Dendritic cell treated with granulocyte-macrophage colony-stimulating factor and Interleukin-4, amounts not matched to agents 40 ng/mL and 50 ng/mL, for 4 days (primary cell): ENCODE results near the gene TOMM40.
A peak's percentile ranks its signal among the peaks of the same experiment; 100 is the strongest.

Experiments
- H3K27ac Mint-ChIP-seq: one replicate; pipeline ENCODE4 v1.8.0; 2022; ENCODE audit warnings: mild to moderate bottlenecking, mixed read lengths
- H3K27me3 Mint-ChIP-seq: one replicate; pipeline ENCODE4 v1.8.0; 2022; ENCODE audit warnings: mild to moderate bottlenecking, mixed read lengths
- H3K36me3 Mint-ChIP-seq: one replicate; pipeline ENCODE4 v1.8.0; 2022; ENCODE audit warnings: low read depth, mixed read lengths
- H3K4me1 Mint-ChIP-seq: one replicate; pipeline ENCODE4 v1.8.0; 2022; ENCODE audit warnings: low read depth, mixed read lengths
- H3K4me3 Mint-ChIP-seq: one replicate; pipeline ENCODE4 v1.8.0; 2022; ENCODE audit warnings: mild to moderate bottlenecking, moderate library complexity, mixed read lengths
- H3K9me3 Mint-ChIP-seq: one replicate; pipeline ENCODE4 v1.8.0; 2022; ENCODE audit warnings: mixed read lengths
- intact Hi-C: fragments of 100-400 bp; cut with micrococcal nuclease; formaldehyde crosslinking; loops from one replicate; pipeline ENCODE4 v1.15.0; 2022

TOMM40 gene

DNA sequence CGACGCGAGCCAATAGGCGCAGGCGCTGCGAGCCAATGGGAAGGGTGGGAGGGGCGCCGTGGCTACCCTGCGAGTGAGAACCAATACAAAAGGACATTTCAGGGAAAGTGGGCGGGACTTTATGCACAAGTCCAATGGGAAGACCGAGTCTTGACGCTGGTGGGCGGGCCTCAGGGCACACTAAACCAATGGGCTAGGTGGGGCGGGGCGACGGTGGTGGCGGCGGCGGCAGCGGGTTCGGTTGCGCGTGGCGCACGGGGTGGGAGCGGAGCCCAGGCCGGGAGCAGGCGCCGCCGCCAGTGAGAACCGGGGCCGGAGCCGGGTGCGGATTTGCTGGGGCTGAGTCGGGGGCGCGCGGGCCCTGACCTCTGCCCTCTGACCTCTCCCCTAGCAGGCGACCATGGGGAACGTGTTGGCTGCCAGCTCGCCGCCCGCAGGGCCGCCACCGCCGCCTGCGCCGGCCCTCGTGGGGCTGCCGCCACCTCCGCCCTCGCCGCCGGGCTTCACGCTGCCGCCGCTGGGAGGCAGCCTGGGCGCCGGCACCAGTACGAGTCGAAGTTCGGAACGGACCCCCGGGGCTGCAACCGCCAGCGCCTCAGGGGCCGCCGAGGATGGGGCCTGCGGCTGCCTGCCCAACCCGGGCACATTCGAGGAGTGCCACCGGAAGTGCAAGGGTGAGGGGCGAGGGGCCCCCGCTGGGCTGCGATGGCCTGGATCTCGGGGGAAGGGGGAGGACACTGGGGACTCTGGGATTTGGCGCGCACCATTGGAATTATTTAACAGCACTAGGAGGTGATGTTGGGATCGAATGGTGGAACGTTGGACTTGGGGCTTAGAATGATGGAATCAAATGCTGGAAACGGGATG, at the start of gene TOMM40:
TSS of gene TOMM40 (plus strand) at position 239 of the 867 bp plus-strand sequence. CDS start at position 401, 162 bp downstream.
- Mint-ChIP-seq H3K4me1 (peaks cover 35% of the 10 kb centered on the region), H3K27me3 (no peaks in the 10 kb centered on the region)

DNA sequence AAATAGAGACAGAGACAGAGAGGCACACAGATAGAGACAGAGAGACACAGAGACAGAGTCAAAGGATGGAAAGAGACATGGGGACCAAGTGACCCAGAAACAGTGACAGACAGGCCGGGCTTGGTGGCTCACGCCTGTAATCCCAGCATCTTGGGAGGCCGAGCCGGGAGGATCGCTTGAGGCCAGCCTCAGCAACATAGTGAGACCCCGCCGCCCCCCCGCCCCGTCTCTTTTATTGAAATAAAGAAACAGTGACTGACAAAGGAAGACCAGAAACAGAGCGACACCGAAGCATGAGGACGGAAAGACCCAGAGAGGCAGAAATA, 45.8 kb upstream of the TOMM40 start:
- Mint-ChIP-seq H3K27ac (peak overlapping the region; percentile 93), H3K36me3 (peaks cover 20% of the 10 kb centered on the region), H3K4me3 (peak overlapping the region; percentile 91), H3K9me3 (no peaks in the 10 kb centered on the region), H3K27me3 (peaks cover 2% of the 10 kb centered on the region), H3K4me1 (peaks cover 44% of the 10 kb centered on the region)
- intact Hi-C loops: loop anchor here (2.0 to 10.0 kb wide), 4 partner anchors 44 to 156 kb away; no protein-coding TSS in a partner anchor

More for the DNA sequence above, at the start of gene TOMM40:
- peak within 1 kb of the TSS; percentile 87 for H3K27ac Mint-ChIP-seq
- no peaks in the 10 kb centered on the region for H3K9me3 Mint-ChIP-seq
- peaks cover 81% of the 10 kb centered on the region for H3K36me3 Mint-ChIP-seq
- intact Hi-C loops: loop anchor here (2.0 kb wide), 2 partner anchors 44 to 64 kb away; partner anchors contain the start of genes CLPTM1 and NECTIN2
- H3K4me3 Mint-ChIP-seq: peak within 1 kb of the TSS; percentile 85

DNA sequence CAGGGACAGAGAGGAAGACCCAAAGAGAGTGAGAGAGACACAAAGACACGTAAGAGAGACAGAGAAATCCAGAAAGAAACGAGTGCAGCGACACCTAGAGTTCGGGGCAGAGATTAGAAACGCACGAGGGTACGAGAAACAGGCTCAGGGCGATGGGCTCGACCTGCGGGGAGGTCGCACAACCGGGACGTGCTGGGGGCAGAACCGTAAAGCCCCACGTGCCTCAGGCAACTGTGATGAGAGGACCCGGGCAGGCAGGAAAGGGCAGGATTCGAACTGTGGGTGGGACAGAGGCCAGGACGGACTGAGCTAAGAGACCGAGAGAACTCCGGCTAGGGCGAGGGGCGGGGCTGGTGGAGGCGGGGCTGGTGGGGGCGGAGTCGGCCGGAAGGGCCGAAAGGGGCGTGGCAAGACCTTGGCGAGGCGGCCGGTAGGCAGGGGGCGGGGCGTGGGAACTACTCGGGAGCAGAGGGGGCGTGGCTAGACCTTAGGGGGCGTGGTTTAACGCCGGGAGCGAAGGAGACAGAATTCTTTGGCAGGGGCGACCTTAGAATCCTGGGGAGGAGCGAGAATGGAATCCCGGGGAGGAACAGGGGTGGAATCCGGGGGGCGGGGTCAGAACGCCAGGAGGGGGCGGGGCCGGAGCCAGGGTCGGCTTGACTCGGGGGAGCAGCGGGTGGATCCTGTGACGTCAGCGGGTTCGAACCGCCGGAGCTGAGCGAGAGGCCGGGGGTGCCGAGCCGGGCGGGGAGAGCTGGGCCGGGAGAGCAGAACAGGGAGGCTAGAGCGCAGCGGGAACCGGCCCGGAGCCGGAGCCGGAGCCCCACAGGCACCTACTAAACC, 45.2 kb upstream of the TOMM40 start, which contains the start of gene NECTIN2:
TSS of gene NECTIN2 (plus strand) at position 686 of the 843 bp plus-strand sequence. CDS start 229 bp downstream, outside the sequence.
- intact Hi-C loops: loop anchor here (2.0 to 10.0 kb wide), 6 partner anchors 23 to 157 kb away; partner anchors contain the start of gene TOMM40
- peak within 1 kb of the TSS; percentile 91 for H3K4me3 Mint-ChIP-seq
- peaks cover 20% of the 10 kb centered on the region for H3K36me3 Mint-ChIP-seq
- H3K27me3 Mint-ChIP-seq: peaks cover 2% of the 10 kb centered on the region
- H3K9me3 Mint-ChIP-seq: no peaks in the 10 kb centered on the region
- H3K4me1 Mint-ChIP-seq: peaks cover 50% of the 10 kb centered on the region
- peak within 1 kb of the TSS; percentile 93 for H3K27ac Mint-ChIP-seq

DNA sequence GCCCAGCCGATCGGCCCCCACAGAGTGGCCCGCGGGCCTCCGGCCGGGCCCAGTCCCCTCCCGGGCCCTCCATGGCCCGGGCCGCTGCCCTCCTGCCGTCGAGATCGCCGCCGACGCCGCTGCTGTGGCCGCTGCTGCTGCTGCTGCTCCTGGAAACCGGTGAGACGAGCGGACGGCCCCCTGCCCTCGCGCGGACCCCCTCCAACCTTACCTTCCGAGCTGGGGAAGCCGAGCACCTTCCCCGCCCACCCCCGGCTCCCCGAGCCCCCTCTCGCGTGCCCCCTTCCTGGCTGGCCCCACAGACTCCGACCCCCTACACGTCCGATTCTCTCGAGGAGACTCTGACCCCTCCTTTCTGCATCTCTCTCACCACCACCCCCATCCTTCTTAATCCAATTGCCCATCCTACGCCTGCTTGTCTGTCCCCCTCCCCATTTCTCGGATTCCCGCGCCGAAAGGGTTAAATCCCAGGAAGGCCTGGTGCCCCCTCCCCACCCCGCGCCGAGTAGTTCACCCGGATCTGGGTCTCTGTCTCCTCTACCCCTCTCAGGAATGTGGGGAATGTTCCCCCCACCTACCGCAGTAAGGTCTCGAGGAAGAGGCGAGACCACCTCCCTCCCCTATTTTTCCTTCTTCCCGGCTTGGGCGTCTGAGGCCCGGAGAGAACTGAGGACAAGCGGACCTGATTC, 44.5 kb upstream of the TOMM40 start:
- Mint-ChIP-seq H3K27me3 (peaks cover under 1% of the 10 kb centered on the region), H3K27ac (peak overlapping the region; percentile 93), H3K4me3 (peak overlapping the region; percentile 91), H3K9me3 (no peaks in the 10 kb centered on the region), H3K4me1 (peaks cover 57% of the 10 kb centered on the region), H3K36me3 (peaks cover 28% of the 10 kb centered on the region)
- intact Hi-C loops: loop anchor here (2.0 to 10.0 kb wide), 4 partner anchors 22 to 122 kb away; partner anchors contain the start of gene TOMM40

DNA sequence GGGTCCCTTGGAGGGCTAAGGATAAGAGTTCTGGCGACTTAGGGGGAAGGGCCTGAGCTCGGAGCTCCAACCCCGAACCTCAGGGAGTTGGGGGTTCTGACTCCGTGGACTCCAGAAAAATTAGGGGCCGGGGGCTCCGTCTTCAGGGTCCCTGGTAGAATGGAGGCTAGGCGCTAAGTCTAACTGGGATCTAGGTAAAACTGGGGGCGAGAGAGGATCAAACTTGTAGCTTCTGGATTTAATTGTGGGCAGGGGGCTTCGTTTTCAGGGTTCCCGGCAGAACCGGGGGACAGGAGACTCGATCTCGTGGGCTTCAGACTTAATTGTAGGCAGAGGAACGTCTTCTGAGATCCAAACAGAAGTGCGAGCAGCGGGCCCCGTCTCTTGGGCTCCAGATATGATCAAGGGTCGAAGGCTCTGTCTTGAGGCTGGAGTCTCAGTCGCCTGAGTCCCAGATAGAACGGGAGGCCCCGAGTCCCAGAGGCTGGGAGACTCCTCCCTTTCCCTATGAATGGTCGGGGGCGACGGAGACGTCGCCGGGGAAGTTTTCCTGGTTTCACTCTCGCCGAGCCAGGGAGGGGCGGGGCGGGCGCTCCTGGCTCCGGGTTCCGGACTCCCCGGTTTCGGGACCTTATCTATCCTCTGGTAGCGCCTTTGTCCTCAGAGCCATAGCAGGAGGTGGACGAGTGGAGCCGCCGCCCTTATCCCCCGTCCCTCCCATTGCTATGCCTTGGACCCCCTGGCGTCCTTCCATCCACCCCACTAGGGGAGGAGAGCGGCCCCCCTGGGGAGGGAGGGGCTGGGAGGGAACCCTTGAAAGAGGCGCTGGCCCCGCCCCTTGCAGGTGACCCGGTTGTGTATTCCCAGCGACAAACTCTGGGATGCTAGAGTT, 43.7 kb upstream of the TOMM40 start:
- intact Hi-C loops: loop anchor here (2.0 to 10.0 kb wide), 4 partner anchors 21 to 123 kb away; partner anchors contain the start of gene TOMM40
- Mint-ChIP-seq H3K27ac (peak overlapping the region; percentile 93), H3K4me1 (peaks cover 65% of the 10 kb centered on the region), H3K36me3 (peaks cover 35% of the 10 kb centered on the region), H3K27me3 (no peaks in the 10 kb centered on the region), H3K9me3 (no peaks in the 10 kb centered on the region), H3K4me3 (peak overlapping the region; percentile 91)

DNA sequence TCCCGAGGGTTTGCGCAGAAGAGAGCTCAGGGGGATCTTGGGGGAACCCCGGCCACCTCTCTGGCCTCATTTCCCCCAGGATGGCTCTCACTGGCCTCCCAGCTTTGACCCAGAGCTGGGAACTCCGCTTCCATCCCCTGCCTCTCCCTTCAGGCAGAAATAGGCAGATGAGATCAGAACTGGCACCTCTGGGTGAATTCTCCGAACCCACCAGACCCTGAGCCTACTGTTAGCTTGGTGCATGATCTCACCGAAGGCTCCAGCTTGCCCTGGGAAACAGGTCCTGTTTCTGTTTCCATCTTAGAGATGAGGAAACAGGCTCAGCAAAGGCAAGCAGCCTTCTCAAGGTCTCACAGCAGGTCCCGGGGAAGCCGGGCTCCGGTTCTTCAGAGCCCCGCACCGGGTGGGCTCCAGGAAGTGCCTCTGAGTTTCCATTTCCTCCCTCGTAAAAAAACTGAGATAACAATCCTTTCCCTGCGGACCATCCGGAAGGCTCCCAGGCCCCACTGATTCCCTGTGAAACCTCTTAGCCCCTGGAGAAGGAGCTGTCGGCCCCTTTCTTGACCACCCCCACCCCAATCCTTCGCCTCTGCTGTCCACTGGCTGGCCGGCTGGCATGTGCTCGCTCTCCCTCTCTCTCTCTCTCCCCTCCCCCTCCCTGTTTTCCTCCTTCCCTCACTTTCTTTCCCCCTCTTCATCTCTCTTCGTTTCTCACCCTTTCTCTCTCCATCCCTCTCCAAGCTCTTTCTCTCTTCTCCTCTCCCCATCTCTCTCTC, 42.8 kb upstream of the TOMM40 start:
- H3K4me3 Mint-ChIP-seq: peak overlapping the region; percentile 91
- peaks cover 35% of the 10 kb centered on the region for H3K36me3 Mint-ChIP-seq
- H3K27me3 Mint-ChIP-seq: no peaks in the 10 kb centered on the region
- intact Hi-C loops: loop anchor here (5.0 to 10.0 kb wide), 2 partner anchors 66 to 123 kb away; no protein-coding TSS in a partner anchor
- peaks cover 69% of the 10 kb centered on the region for H3K4me1 Mint-ChIP-seq
- peak overlapping the region; percentile 93 for H3K27ac Mint-ChIP-seq
- H3K9me3 Mint-ChIP-seq: no peaks in the 10 kb centered on the region

DNA sequence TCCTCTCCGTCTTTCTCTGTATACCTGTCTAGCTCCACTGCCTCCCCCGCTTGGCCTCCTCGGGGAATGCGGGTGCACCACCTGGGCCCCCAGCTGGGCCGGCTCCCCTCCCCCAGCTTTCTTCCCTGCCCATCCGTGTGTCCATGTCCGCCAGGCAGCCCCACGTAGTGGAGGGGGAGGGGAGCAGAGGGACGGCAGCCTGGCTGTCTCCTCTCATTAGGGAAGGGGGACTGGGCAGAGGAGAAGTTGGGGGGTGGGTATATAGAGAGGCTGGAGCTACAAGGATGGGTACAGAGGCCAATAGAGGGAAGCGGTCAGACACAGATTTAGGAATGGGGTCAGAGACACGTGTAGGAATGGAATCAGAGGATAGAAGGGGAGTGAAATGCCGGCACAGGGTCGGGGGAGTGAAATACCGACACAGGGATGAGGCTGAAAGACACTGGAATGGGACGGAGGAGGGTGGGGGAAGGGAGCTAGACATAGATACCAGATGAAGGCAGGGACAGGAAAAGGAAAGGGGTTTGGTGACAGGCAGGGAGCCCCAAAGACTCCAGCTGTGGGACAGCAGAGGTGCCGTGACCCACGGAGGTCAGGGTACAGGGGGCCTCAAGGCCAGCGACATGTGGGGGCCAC, 42.1 kb upstream of the TOMM40 start:
- Mint-ChIP-seq H3K4me3 (peak overlapping the region; percentile 91), H3K36me3 (peaks cover 41% of the 10 kb centered on the region), H3K9me3 (no peaks in the 10 kb centered on the region), H3K4me1 (peaks cover 74% of the 10 kb centered on the region), H3K27me3 (no peaks in the 10 kb centered on the region), H3K27ac (peak overlapping the region; percentile 93)
- intact Hi-C loops: loop anchor here (5.0 to 10.0 kb wide), 2 partner anchors 67 to 124 kb away; no protein-coding TSS in a partner anchor

DNA sequence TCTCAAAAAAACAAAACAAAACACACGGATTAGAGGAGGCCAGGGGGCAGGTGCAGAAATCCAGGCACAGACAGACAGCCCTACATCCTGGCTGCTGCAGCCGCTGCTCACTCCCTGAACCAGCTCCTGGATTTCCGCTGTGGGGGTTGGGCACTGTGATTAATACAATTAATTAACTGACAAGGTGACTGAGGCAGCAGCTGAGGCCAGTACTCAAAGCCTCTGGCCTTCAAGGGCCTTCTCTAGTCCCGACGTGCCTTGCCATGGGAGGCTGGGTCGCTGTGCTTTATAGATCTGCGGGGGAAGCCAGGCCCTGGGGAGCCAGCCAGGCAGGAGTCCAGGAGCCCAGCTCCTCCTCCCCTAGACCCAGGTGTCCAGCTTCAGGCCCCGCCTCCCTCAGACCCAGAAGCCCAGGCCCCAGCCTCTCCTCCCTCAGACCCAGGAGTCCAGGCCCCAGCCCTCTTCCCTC, 40.4 kb upstream of the TOMM40 start:
- Mint-ChIP-seq H3K27me3 (no peaks in the 10 kb centered on the region), H3K4me1 (peaks cover 71% of the 10 kb centered on the region), H3K27ac (no peak overlapping the region), H3K9me3 (no peaks in the 10 kb centered on the region), H3K4me3 (no peak overlapping the region), H3K36me3 (peaks cover 48% of the 10 kb centered on the region)
- intact Hi-C loops: no loop called here

DNA sequence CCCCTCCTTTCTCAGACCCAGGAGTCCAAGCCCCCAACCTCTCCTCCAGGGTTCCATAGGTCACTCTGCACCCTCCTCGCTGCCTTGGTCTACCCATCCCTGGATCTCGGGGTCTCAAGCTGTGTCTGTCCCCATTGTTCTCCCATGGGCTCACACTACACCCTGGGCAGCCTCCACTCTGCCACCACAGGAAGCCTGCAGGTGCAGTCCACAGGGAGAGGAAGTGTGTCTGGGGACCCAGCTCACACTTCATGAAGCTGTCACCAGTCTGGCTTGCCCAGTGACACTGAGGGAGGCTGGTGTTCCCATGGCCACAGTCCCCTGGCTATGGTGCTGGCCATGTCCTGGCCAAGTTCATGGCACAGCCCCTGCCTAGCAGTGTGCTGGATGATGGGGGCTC, 39.6 kb upstream of the TOMM40 start:
- Mint-ChIP-seq H3K27ac (peak overlapping the region; percentile 12), H3K9me3 (no peaks in the 10 kb centered on the region), H3K4me1 (peaks cover 78% of the 10 kb centered on the region), H3K36me3 (peaks cover 41% of the 10 kb centered on the region), H3K27me3 (no peaks in the 10 kb centered on the region), H3K4me3 (no peak overlapping the region)
- intact Hi-C loops: no loop called here

DNA sequence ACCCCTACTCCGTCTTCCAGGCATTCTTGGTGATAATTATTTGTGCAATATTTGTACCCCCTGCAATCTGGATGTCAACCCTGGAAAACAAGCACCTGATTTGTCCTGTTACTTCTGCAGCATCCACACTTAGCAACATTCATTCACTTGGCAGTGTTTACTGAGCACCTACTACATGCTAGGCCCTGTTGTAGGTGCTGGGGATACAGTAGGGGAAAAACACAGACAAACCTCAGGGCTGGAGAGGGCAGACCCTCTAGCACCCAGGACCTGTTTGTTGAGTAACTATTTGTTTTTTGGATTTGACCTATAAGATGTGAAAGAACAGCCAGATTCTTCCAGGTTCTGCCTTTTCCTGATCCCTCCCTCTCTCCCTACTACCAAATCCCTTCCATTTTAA, 35.4 kb upstream of the TOMM40 start:
- H3K36me3 Mint-ChIP-seq: peaks cover 47% of the 10 kb centered on the region
- H3K27ac Mint-ChIP-seq: peak overlapping the region; percentile 90
- no peaks in the 10 kb centered on the region for H3K27me3 Mint-ChIP-seq
- intact Hi-C loops: no loop called here
- no peak overlapping the region for H3K4me3 Mint-ChIP-seq
- H3K4me1 Mint-ChIP-seq: peaks cover 58% of the 10 kb centered on the region
- no peaks in the 10 kb centered on the region for H3K9me3 Mint-ChIP-seq

DNA sequence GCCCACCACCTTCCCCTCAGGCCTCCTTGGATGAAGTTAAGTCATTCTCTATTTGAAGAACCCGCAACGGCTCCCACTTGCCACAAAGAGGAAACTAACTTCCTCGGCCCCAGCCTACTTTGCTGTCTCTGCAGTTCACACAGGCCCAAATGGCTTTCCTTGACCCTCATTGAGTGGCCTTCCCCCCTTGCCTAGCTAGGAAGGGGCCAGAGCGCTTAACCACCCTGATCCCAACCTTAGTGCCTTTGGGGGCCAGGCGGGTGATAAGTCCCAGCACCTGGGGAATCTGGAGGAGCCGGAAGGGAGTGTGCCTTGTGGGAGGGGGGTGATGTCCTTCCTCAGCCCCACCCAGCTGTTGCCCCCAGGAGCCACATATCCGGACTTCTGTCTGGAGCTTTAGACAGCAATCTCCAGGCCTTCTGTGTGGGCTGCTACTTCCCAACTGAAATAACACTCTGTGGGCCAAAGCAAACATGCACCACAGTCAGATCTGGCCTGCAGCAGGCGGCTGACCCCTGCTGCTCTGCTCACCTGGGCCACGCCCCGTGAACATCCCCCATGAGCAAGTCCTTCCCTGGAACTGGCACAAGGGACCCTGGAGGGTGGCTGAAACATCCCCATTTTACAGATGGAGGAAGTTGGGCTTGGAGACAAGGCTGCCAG, 34.5 kb upstream of the TOMM40 start:
- Mint-ChIP-seq H3K27ac (peak overlapping the region; percentile 90), H3K27me3 (no peaks in the 10 kb centered on the region), H3K36me3 (peaks cover 49% of the 10 kb centered on the region), H3K4me3 (peak overlapping the region; percentile 54), H3K9me3 (no peaks in the 10 kb centered on the region), H3K4me1 (peaks cover 49% of the 10 kb centered on the region)
- intact Hi-C loops: no loop called here
